Fibroblast of lung (primary cell): ENCODE measurements around the gene FOXG1. TPM values are rescaled to one million over a fixed set of nuclear protein-coding genes. Genes with fewer than 3 reads are reported as not detected.

Experiments used
- DNase-seq, 2 donors: peaks; one replicate each; pipeline versions ENCODE4 v3.0.0 to v3.0.0-alpha.2; 2010; ENCODE audit warnings: low read depth in 2 of 2
- H2AFZ ChIP-seq: 2 replicates; pipeline ENCODE4 v1.5.1; 2012; ENCODE audit warnings: low read length, control low read depth, inconsistent platforms
- H3K27ac ChIP-seq: 2 replicates; pipeline ENCODE4 v1.5.1; 2011; ENCODE audit warnings: low read length, control low read depth; ENCODE audit not compliant: insufficient read depth
- H3K27me3 ChIP-seq: 2 replicates; pipeline ENCODE4 v1.5.1; 2011; ENCODE audit warnings: mild to moderate bottlenecking, low read length; ENCODE audit not compliant: control insufficient read depth, insufficient read depth
- H3K36me3 ChIP-seq: 2 replicates; pipeline ENCODE4 v1.5.1; 2011; ENCODE audit warnings: low read length; ENCODE audit not compliant: control insufficient read depth, insufficient read depth
- H3K4me1 ChIP-seq: 2 replicates; pipeline ENCODE4 v1.5.1; 2011; ENCODE audit warnings: low read length; ENCODE audit not compliant: control insufficient read depth, insufficient read depth; ENCODE audit errors: extremely low read depth
- H3K4me2 ChIP-seq: 2 replicates; pipeline ENCODE4 v1.5.1; 2011; ENCODE audit warnings: low read length, control low read depth; ENCODE audit not compliant: insufficient read depth; ENCODE audit errors: extremely low read depth
- H3K4me3 ChIP-seq, 4 experiments: fragments of 200-600 bp in 1 of 4; sonication (generic) in 1 of 4; replicated peaks in 1 of 4; 2 replicates each; pipeline ENCODE4 v1.5.1; 2011 to 2016; ENCODE audit warnings: low read length in 4 of 4, low read depth in 3 of 4, mild to moderate bottlenecking in 3 of 4, control low read depth in 2 of 4, inconsistent platforms in 1 of 4, mixed read lengths in 1 of 4; ENCODE audit not compliant: insufficient read depth in 1 of 4; ENCODE audit errors: control extremely low read depth in 1 of 4
- H3K79me2 ChIP-seq: 2 replicates; pipeline ENCODE4 v1.5.1; 2012; ENCODE audit warnings: mild to moderate bottlenecking, low read length, inconsistent platforms; ENCODE audit not compliant: control insufficient read depth, insufficient read depth
- H3K9ac ChIP-seq: 2 replicates; pipeline ENCODE4 v1.5.1; 2011; ENCODE audit warnings: mild to moderate bottlenecking, low read length, control low read depth; ENCODE audit not compliant: insufficient read depth
- H3K9me3 ChIP-seq: 2 replicates; pipeline ENCODE4 v1.5.1; 2012; ENCODE audit warnings: low read depth, low read length; ENCODE audit not compliant: control insufficient read depth, insufficient read depth
- H4K20me1 ChIP-seq: 2 replicates; pipeline ENCODE4 v1.5.1; 2011; ENCODE audit warnings: low read length; ENCODE audit not compliant: control insufficient read depth, insufficient read depth; ENCODE audit errors: extremely low read depth
- CTCF ChIP-seq, 2 donors: IDR thresholded peaks in 1 of 2; conservative IDR thresholded peaks in 1 of 2; 1 replicate in 1 of 2; 2 replicates in 1 of 2; pipeline ENCODE4 v1.5.1; 2011 to 2012; ENCODE audit warnings: low read length in 2 of 2, control low read depth in 1 of 2, inconsistent platforms in 1 of 2, low read depth in 1 of 2, mild to moderate bottlenecking in 1 of 2
- EZH2 ChIP-seq: IDR thresholded peaks from 2 replicates; pipeline ENCODE4 v1.5.1; 2012; ENCODE audit warnings: low read length, control low read depth, mild to moderate bottlenecking; ENCODE audit errors: missing control alignments
- polyA plus RNA-seq, 2 donors: library from polyadenylated mRNA; depleted of rRNA in 1 of 2; stranded (reverse) in 1 of 2; unstranded in 1 of 2; fragments of >200 nt; gene quantifications; 2 replicates each; pipeline ENCODE4 v1.2.1, GENCODE V29; 2011 to 2012; ENCODE audit warnings: missing spikeins in 1 of 2
- total RNA-seq: library from RNA; depleted of rRNA; stranded (reverse); fragments of >200 nt; gene quantifications from 2 replicates; pipeline ENCODE4 v1.2.1, GENCODE V29; 2014

The FOXG1 gene
- total and polyA plus RNA-seq, 2 donors (not counting 1 experiment from before 2014, with no cell fraction given), result not detected

- Histone ChIP-seq H3K27me3 (peaks cover 23% of the 10 kb centered on the region), H3K36me3 (no peaks in the 10 kb centered on the region), H3K79me2 (no peaks in the 10 kb centered on the region), H3K4me1 (no peaks in the 10 kb centered on the region), H3K27ac (no peak overlapping the region), H4K20me1 (no peaks in the 10 kb centered on the region), H3K9ac (no peak overlapping the region), H3K4me3 (peak overlapping the region; percentile 18 to 51 (median 44)), H3K9me3 (no peaks in the 10 kb centered on the region), H3K4me2 (peak overlapping the region; percentile 75), H2AFZ (peak overlapping the region; percentile 51)
- TF ChIP-seq CTCF (conservative IDR thresholded peaks at IDR 0.05 in 1 of 2, IDR thresholded peaks at IDR 0.05 in 1 of 2; ENCODE audit: low read depth in 1 of 2, low read length in 2 of 2), result no peak
- TF ChIP-seq EZH2, result peak; percentile 17
- peak in 1 of 2 donors; percentile 34 for DNase-seq
Observed at GRCh38 chr14:28785096-28785952, 18.7 kb downstream of the FOXG1 start.

- Histone ChIP-seq H3K9me3 (no peaks in the 10 kb centered on the region), H2AFZ (no peak overlapping the region), H4K20me1 (no peaks in the 10 kb centered on the region), H3K27ac (no peak overlapping the region), H3K4me2 (no peak overlapping the region), H3K79me2 (no peaks in the 10 kb centered on the region), H3K4me1 (no peaks in the 10 kb centered on the region), H3K27me3 (no peaks in the 10 kb centered on the region), H3K4me3 (no peak overlapping the region), H3K36me3 (no peaks in the 10 kb centered on the region), H3K9ac (no peak overlapping the region)
- no peak for DNase-seq
- TF ChIP-seq EZH2, result no peak
- no peak for TF ChIP-seq CTCF (conservative IDR thresholded peaks at IDR 0.05 in 1 of 2, IDR thresholded peaks at IDR 0.05 in 1 of 2; ENCODE audit: low read depth in 1 of 2, low read length in 2 of 2)
Observed at GRCh38 chr14:28807518-28807917, 40.9 kb downstream of the FOXG1 start.

- Histone ChIP-seq H3K4me3 (no peak overlapping the region), H3K27me3 (no peaks in the 10 kb centered on the region), H3K4me2 (no peak overlapping the region), H3K27ac (no peak overlapping the region), H2AFZ (no peak overlapping the region), H3K4me1 (no peaks in the 10 kb centered on the region), H3K79me2 (no peaks in the 10 kb centered on the region), H3K36me3 (no peaks in the 10 kb centered on the region), H3K9ac (no peak overlapping the region), H4K20me1 (no peaks in the 10 kb centered on the region), H3K9me3 (no peaks in the 10 kb centered on the region)
- peak in 1 of 2 donors; percentile 32 for DNase-seq
- TF ChIP-seq EZH2, result no peak
- no peak for TF ChIP-seq CTCF (conservative IDR thresholded peaks at IDR 0.05 in 1 of 2, IDR thresholded peaks at IDR 0.05 in 1 of 2; ENCODE audit: low read depth in 1 of 2, low read length in 2 of 2)
Observed at GRCh38 chr14:28813810-28814209, 47.2 kb downstream of the FOXG1 start.
